Neural progenitor cell (in vitro differentiated cells): ENCODE data around the gene MTMR12. TPM values are rescaled to one million over a fixed set of nuclear protein-coding genes. Genes with fewer than 3 reads are reported as not detected.

ENCODE experiments used
- DNase-seq: peaks from one replicate; pipeline ENCODE4 v3.0.0-alpha.2; 2016; ENCODE audit warnings: low spot score
- H2AFZ ChIP-seq: fragments of 200-600 bp; sonication (generic); replicated peaks from 2 replicates; pipeline ENCODE4 v1.6.1; 2016; ENCODE audit warnings: antibody characterized with exemption
- H3F3A ChIP-seq: fragments of 200-600 bp; sonication (generic); 2 replicates; pipeline ENCODE4 v1.6.1; 2016; ENCODE audit warnings: antibody characterized with exemption, low read depth
- H3K27ac ChIP-seq: fragments of 200-600 bp; sonication (generic); 2 replicates; pipeline ENCODE4 v1.5.1; 2016; ENCODE audit warnings: mild to moderate bottlenecking
- H3K27me3 ChIP-seq: fragments of 200-600 bp; sonication (generic); 2 replicates; pipeline ENCODE4 v1.6.1; 2016; ENCODE audit warnings: mild to moderate bottlenecking, moderate library complexity
- H3K36me3 ChIP-seq: fragments of 200-600 bp; sonication (generic); 2 replicates; pipeline ENCODE4 v1.5.1; 2016
- H3K4me1 ChIP-seq: fragments of 200-600 bp; sonication (generic); 2 replicates; pipeline ENCODE4 v1.6.1; 2016; ENCODE audit warnings: mixed run types
- H3K4me2 ChIP-seq: fragments of 200-600 bp; sonication (generic); 2 replicates; pipeline ENCODE4 v1.6.1; 2016
- H3K4me3 ChIP-seq: fragments of 200-600 bp; sonication (generic); 2 replicates; pipeline ENCODE4 v1.5.1; 2016
- H3K79me2 ChIP-seq: fragments of 200-600 bp; sonication (generic); 2 replicates; pipeline ENCODE4 v1.6.1; 2016; ENCODE audit warnings: low read depth
- H3K9ac ChIP-seq: fragments of 200-600 bp; sonication (generic); 2 replicates; pipeline ENCODE4 v1.6.1; 2016
- H3K9me3 ChIP-seq: fragments of 200-600 bp; sonication (generic); 2 replicates; pipeline ENCODE4 v1.5.1; 2016; ENCODE audit warnings: low read depth
- H4K20me1 ChIP-seq: fragments of 200-600 bp; sonication (generic); 2 replicates; pipeline ENCODE4 v1.6.1; 2016; ENCODE audit warnings: low read depth
- H3K27ac Mint-ChIP-seq: 3 replicates; pipeline ENCODE4 v1.8.0; 2021; ENCODE audit warnings: mixed read lengths
- H3K27me3 Mint-ChIP-seq: 2 replicates; pipeline ENCODE4 v1.8.0; 2022; ENCODE audit warnings: low read depth, mild to moderate bottlenecking, inconsistent platforms, moderate library complexity, mixed read lengths; ENCODE audit not compliant: insufficient read depth
- H3K36me3 Mint-ChIP-seq: 3 replicates; pipeline ENCODE4 v1.8.0; 2021; ENCODE audit warnings: mixed read lengths
- H3K4me1 Mint-ChIP-seq: 3 replicates; pipeline ENCODE4 v1.8.0; 2021; ENCODE audit warnings: mixed read lengths
- H3K4me3 Mint-ChIP-seq: 3 replicates; pipeline ENCODE4 v1.8.0; 2021; ENCODE audit warnings: mild to moderate bottlenecking, moderate library complexity, mixed read lengths
- H3K9me3 Mint-ChIP-seq: 3 replicates; pipeline ENCODE4 v1.8.0; 2020; ENCODE audit warnings: mixed read lengths
- CTCF ChIP-seq: fragments of 200-600 bp; sonication (generic); IDR thresholded peaks from 2 replicates; pipeline ENCODE4 v1.5.1; 2017; ENCODE audit warnings: antibody characterized with exemption, mild to moderate bottlenecking
- EZH2 ChIP-seq: fragments of 200-600 bp; sonication (generic); IDR thresholded peaks from 2 replicates; pipeline ENCODE4 v1.6.1; 2017; ENCODE audit warnings: antibody characterized with exemption, mild to moderate bottlenecking, moderate library complexity
- EZH2phosphoT487 ChIP-seq: fragments of 200-600 bp; sonication (generic); IDR thresholded peaks from 2 replicates; pipeline ENCODE4 v1.6.1; 2017; ENCODE audit warnings: antibody characterized with exemption
- total RNA-seq: library from RNA; depleted of rRNA; stranded (reverse); fragments of >200 nt; gene quantifications from 2 replicates; pipeline ENCODE4 v1.2.3, GENCODE V29; 2015; ENCODE audit warnings: low replicate concordance

The MTMR12 gene
- total RNA-seq, 1 donor from 2014 or later, result 22.0 TPM

GRCh38 chr5:32304622-32305021 is 8.1 kb downstream of the MTMR12 start:
- Mint-ChIP-seq H3K27me3 (no peaks in the 10 kb centered on the region), H3K4me1 (peaks cover 4% of the 10 kb centered on the region), H3K9me3 (no peaks in the 10 kb centered on the region), H3K27ac (no peak overlapping the region), H3K4me3 (no peak overlapping the region), H3K36me3 (peaks cover 16% of the 10 kb centered on the region)
- H4K20me1 ChIP-seq, result peaks cover 28% of the 10 kb centered on the region
- H3K9me3 ChIP-seq, result no peaks in the 10 kb centered on the region
- no peak overlapping the region for H3K4me2 ChIP-seq
- DNase-seq, result no peak
- peaks cover 3% of the 10 kb centered on the region for H3K4me1 ChIP-seq
- no peaks in the 10 kb centered on the region for H3F3A ChIP-seq
- H3K79me2 ChIP-seq, result peaks cover 99% of the 10 kb centered on the region
- no peak for TF ChIP-seq CTCF
- TF ChIP-seq EZH2phosphoT487, result no peak
- TF ChIP-seq EZH2, result no peak
- H3K36me3 ChIP-seq, result no peaks in the 10 kb centered on the region
- no peak overlapping the region for H3K4me3 ChIP-seq
- H2AFZ ChIP-seq, result no peak overlapping the region
- peak overlapping the region; percentile 35 for H3K27ac ChIP-seq
- H3K9ac ChIP-seq, result no peak overlapping the region
- no peaks in the 10 kb centered on the region for H3K27me3 ChIP-seq

- peaks cover 3% of the 10 kb centered on the region for H3K4me1 ChIP-seq
- Mint-ChIP-seq H3K27ac (no peak overlapping the region), H3K9me3 (no peaks in the 10 kb centered on the region), H3K36me3 (peaks cover 10% of the 10 kb centered on the region), H3K4me3 (no peak overlapping the region), H3K4me1 (peaks cover 4% of the 10 kb centered on the region), H3K27me3 (no peaks in the 10 kb centered on the region)
- no peak overlapping the region for H2AFZ ChIP-seq
- H3K9me3 ChIP-seq, result no peaks in the 10 kb centered on the region
- no peak for TF ChIP-seq EZH2phosphoT487
- TF ChIP-seq EZH2, result no peak
- no peak for TF ChIP-seq CTCF
- DNase-seq, result no peak
- H3K79me2 ChIP-seq, result peaks cover 99% of the 10 kb centered on the region
- no peak overlapping the region for H3K27ac ChIP-seq
- no peaks in the 10 kb centered on the region for H3F3A ChIP-seq
- H3K4me3 ChIP-seq, result no peak overlapping the region
- H3K27me3 ChIP-seq, result no peaks in the 10 kb centered on the region
- no peak overlapping the region for H3K4me2 ChIP-seq
- H3K9ac ChIP-seq, result no peak overlapping the region
- H4K20me1 ChIP-seq, result peaks cover 28% of the 10 kb centered on the region
- no peaks in the 10 kb centered on the region for H3K36me3 ChIP-seq
Measured at GRCh38 chr5:32303755-32304120, 9.0 kb downstream of the MTMR12 start.

- Mint-ChIP-seq H3K4me3 (no peak overlapping the region), H3K36me3 (peaks cover 11% of the 10 kb centered on the region), H3K27me3 (no peaks in the 10 kb centered on the region), H3K4me1 (peaks cover 7% of the 10 kb centered on the region), H3K9me3 (no peaks in the 10 kb centered on the region), H3K27ac (no peak overlapping the region)
- TF ChIP-seq EZH2phosphoT487 (no peak), CTCF (no peak), EZH2 (no peak)
- peaks cover 33% of the 10 kb centered on the region for H4K20me1 ChIP-seq
- no peak overlapping the region for H2AFZ ChIP-seq
- no peaks in the 10 kb centered on the region for H3F3A ChIP-seq
- H3K9ac ChIP-seq, result no peak overlapping the region
- no peak for DNase-seq
- no peaks in the 10 kb centered on the region for H3K27me3 ChIP-seq
- peaks cover 96% of the 10 kb centered on the region for H3K79me2 ChIP-seq
- H3K27ac ChIP-seq, result no peak overlapping the region
- peaks cover 6% of the 10 kb centered on the region for H3K4me1 ChIP-seq
- H3K4me3 ChIP-seq, result no peak overlapping the region
- H3K4me2 ChIP-seq, result no peak overlapping the region
- no peaks in the 10 kb centered on the region for H3K36me3 ChIP-seq
- H3K9me3 ChIP-seq, result no peaks in the 10 kb centered on the region
Measured at GRCh38 chr5:32302835-32303754, 9.6 kb downstream of the MTMR12 start.
